HCT116 (cell line): ENCODE results near the gene KLHL9. TPM values are rescaled to one million over a fixed set of nuclear protein-coding genes. Genes with fewer than 3 reads are reported as not detected.

Source experiments
- ATAC-seq: fragments of 200-7000 bp; cut with Tn5 transposase; 2 replicates; pipeline ENCODE4 v1.9.1; 2020; ENCODE audit warnings: mild to moderate bottlenecking, moderate library complexity
- BruUV-seq: library from RNA; stranded (reverse); fragments of 400-500 nt; replicated peaks from 2 replicates; lab custom pipeline; 2021; lab: Mats Ljungman, UMichigan
- CTCF ChIA-PET: fragments of 300-600 bp; sonication (Branson Sonifier 250); formaldehyde crosslinking; loops from one replicate; lab custom pipeline; 2021; ENCODE audit warnings: antibody characterized with exemption; lab: Charles Lee
- POLR2A ChIA-PET: fragments of 300-600, 350-600 bp; sonication (Branson Sonifier 250); formaldehyde crosslinking; loops from one replicate; lab custom pipeline; 2021; ENCODE audit warnings: antibody characterized with exemption; lab: Charles Lee
- RAD21 ChIA-PET, 2 experiments: fragments of 300-600 bp; sonication (Branson Sonifier 250); formaldehyde crosslinking; loops; one replicate each; lab custom pipeline; 2023; ENCODE audit warnings: low total read pairs in 2 of 2; ENCODE audit not compliant: uncharacterized antibody in 2 of 2, unreplicated experiment in 2 of 2, low non-redundant PET in 1 of 2; lab: Charles Lee
- DNase-seq: peaks from one replicate; pipeline ENCODE4 v3.0.0-alpha.2; 2010; ENCODE audit warnings: low read depth, low spot score
- H2AFZ ChIP-seq: fragments of 200-600 bp; shearing (Covaris generic), sonication (generic); 2 replicates; pipeline ENCODE4 v1.6.1; 2017; ENCODE audit warnings: low read depth, mixed run types, mixed read lengths, antibody characterized with exemption, low read length; ENCODE audit not compliant: poor library complexity, severe bottlenecking
- H3K27ac ChIP-seq: 2 replicates; pipeline ENCODE4 v1.5.1; 2012; ENCODE audit warnings: low read depth, low read length
- H3K27me3 ChIP-seq: fragments of 200-600 bp; sonication (generic); 2 replicates; pipeline ENCODE4 v1.6.1; 2016; ENCODE audit warnings: mixed run types, low read length, mixed read lengths; ENCODE audit not compliant: insufficient read depth
- H3K36me3 ChIP-seq, 2 experiments: fragments of 200-500 bp in 1 of 2; fragments of 200-600 bp in 1 of 2; sonication (Bioruptor generic) in 1 of 2; sonication (generic) in 1 of 2; 2 replicates each; pipeline versions ENCODE4 v1.5.1 to v1.6.1; 2014 to 2016; ENCODE audit warnings: low read length in 2 of 2, inconsistent platforms in 1 of 2, mixed read lengths in 1 of 2, mixed run types in 1 of 2; ENCODE audit not compliant: insufficient read depth in 2 of 2, control insufficient read depth in 1 of 2
- H3K4me1 ChIP-seq, 2 experiments: fragments of 200-600 bp in 1 of 2; sonication (generic) in 1 of 2; 2 replicates each; pipeline versions ENCODE4 v1.5.1 to v1.6.1; 2012 to 2017; ENCODE audit warnings: low read length in 2 of 2, inconsistent platforms in 1 of 2, mild to moderate bottlenecking in 1 of 2, mixed read lengths in 1 of 2, mixed run types in 1 of 2, moderate library complexity in 1 of 2; ENCODE audit not compliant: insufficient read depth in 2 of 2, control insufficient read depth in 1 of 2
- H3K4me2 ChIP-seq: fragments of 200-600 bp; sonication (generic); 2 replicates; pipeline ENCODE4 v1.6.1; 2017; ENCODE audit warnings: mixed run types, low read length, mixed read lengths
- H3K4me3 ChIP-seq, 2 experiments: fragments of 200-600 bp in 1 of 2; sonication (generic) in 1 of 2; replicated peaks in 1 of 2; 2 replicates each; pipeline ENCODE4 v1.5.1; 2011 to 2016; ENCODE audit warnings: low read length in 2 of 2, control low read depth in 1 of 2, low read depth in 1 of 2, mild to moderate bottlenecking in 1 of 2, mixed read lengths in 1 of 2, mixed run types in 1 of 2
- H3K79me2 ChIP-seq: fragments of 200-600 bp; sonication (generic); 2 replicates; pipeline ENCODE4 v1.6.1; 2017; ENCODE audit warnings: mild to moderate bottlenecking, mixed run types, low read length, moderate library complexity, mixed read lengths; ENCODE audit not compliant: insufficient read depth
- H3K9ac ChIP-seq: fragments of 200-600 bp; sonication (generic); 2 replicates; pipeline ENCODE4 v1.6.1; 2016; ENCODE audit warnings: low read length, mixed read lengths
- H3K9me2 ChIP-seq: fragments of 200-600 bp; sonication (generic), shearing (Covaris generic); 2 replicates; pipeline ENCODE4 v1.6.1; 2017; ENCODE audit warnings: mixed run types, mild to moderate bottlenecking, moderate library complexity; ENCODE audit not compliant: insufficient read depth
- H3K9me3 ChIP-seq, 2 experiments: fragments of 200-500 bp in 1 of 2; fragments of 200-600 bp in 1 of 2; sonication (Bioruptor generic) in 1 of 2; sonication (generic) in 1 of 2; 2 replicates each; pipeline ENCODE4 v1.6.1; 2014 to 2017; ENCODE audit warnings: low read length in 2 of 2, mixed read lengths in 2 of 2, inconsistent platforms in 1 of 2, low read depth in 1 of 2, mild to moderate bottlenecking in 1 of 2, mixed run types in 1 of 2, moderate library complexity in 1 of 2; ENCODE audit not compliant: control insufficient read depth in 1 of 2, insufficient read depth in 1 of 2
- H4K20me1 ChIP-seq: fragments of 200-600 bp; sonication (generic), shearing (Covaris generic); 2 replicates; pipeline ENCODE4 v1.6.1; 2017; ENCODE audit warnings: mixed run types, mild to moderate bottlenecking, moderate library complexity; ENCODE audit not compliant: insufficient read depth
- EZH2phosphoT487 ChIP-seq: fragments of 200-600 bp; IDR thresholded peaks from 2 replicates; pipeline ENCODE4 v1.6.1; 2018; ENCODE audit warnings: antibody characterized with exemption, borderline replicate concordance
- REST ChIP-seq: IDR thresholded peaks from 2 replicates; pipeline ENCODE4 v1.6.1; 2012; ENCODE audit warnings: low read depth
- SP1 ChIP-seq: IDR thresholded peaks from 2 replicates; pipeline ENCODE4 v1.6.1; 2012; ENCODE audit warnings: low read depth
- TCF7L2 ChIP-seq: IDR thresholded peaks from 2 replicates; pipeline ENCODE4 v1.7.0; 2011; ENCODE audit warnings: borderline replicate concordance, inconsistent platforms; ENCODE audit not compliant: insufficient read depth, insufficient read length; ENCODE audit errors: extremely low read depth
- ZBTB33 ChIP-seq: IDR thresholded peaks from 2 replicates; pipeline ENCODE4 v1.6.1; 2011; ENCODE audit warnings: mild to moderate bottlenecking, low read length, moderate library complexity; ENCODE audit not compliant: insufficient replicate concordance; ENCODE audit errors: extremely low read depth
- intact Hi-C: fragments of 100-400 bp; cut with micrococcal nuclease; formaldehyde crosslinking; loops from 2 replicates; pipeline ENCODE4 v1.10.0; 2022
- total RNA-seq: library from RNA; stranded (reverse); gene quantifications from one replicate; pipeline ENCODE4 v1.2.1, GENCODE V29; 2021; ENCODE audit not compliant: unreplicated experiment

Gene KLHL9
- total RNA-seq, 1 experiment from 2014 or later: 16.4 TPM

GRCh38 chr9:21362287-21362686 lies 27.1 kb upstream of the KLHL9 start:
- BruUV-seq: no TSS peak
- H3K9ac ChIP-seq: no peak overlapping the region

More at GRCh38 chr9:21362287-21362686, 27.1 kb upstream of the KLHL9 start:
- H3K79me2 ChIP-seq: no peaks in the 10 kb centered on the region
- ChIA-PET POLR2A (no interaction called here), RAD21 (no interaction called here), CTCF (no interaction called here)
- H3K9me2 ChIP-seq: no peaks in the 10 kb centered on the region
- H2AFZ ChIP-seq: no peak overlapping the region
- no peaks in the 10 kb centered on the region for H4K20me1 ChIP-seq
- no peak overlapping the region for H3K27ac ChIP-seq
- 0 out of 2 replicates have a peak, but pooled peaks cover 3% of the 10 kb centered on the region for H3K27me3 ChIP-seq
- no peak for DNase-seq
- no peak overlapping the region for H3K4me3 ChIP-seq
- intact Hi-C loops: no loop called here
- H3K4me2 ChIP-seq: no peak overlapping the region
- no peaks in the 10 kb centered on the region for H3K9me3 ChIP-seq
- TF ChIP-seq TCF7L2: no peak
- no peak for TF ChIP-seq REST
- TF ChIP-seq EZH2phosphoT487: no peak
- TF ChIP-seq SP1: no peak
- no peak for TF ChIP-seq ZBTB33
- ATAC-seq: no peak
- H3K36me3 ChIP-seq: no peaks in the 10 kb centered on the region
- no peaks in the 10 kb centered on the region for H3K4me1 ChIP-seq
